GM12864 (cell line): ENCODE data around the gene LZTR1.
"Not testable (repeated sequence)": the region's sequence is repeated elsewhere in the genome, so short reads cannot be mapped to it uniquely, and the experiment has no call there.

ENCODE experiments used
- DNase-seq: peaks from one replicate; pipeline ENCODE4 v3.0.0-alpha.2; 2011; ENCODE audit warnings: low read depth
- H3K4me3 ChIP-seq: 2 replicates; pipeline ENCODE4 v1.5.1; 2011; ENCODE audit warnings: mild to moderate bottlenecking, low read depth, low read length, control low read depth
- CTCF ChIP-seq: IDR thresholded peaks from 2 replicates; pipeline ENCODE4 v1.5.1; 2011; ENCODE audit warnings: low read depth, mild to moderate bottlenecking, moderate library complexity, low read length, control low read depth, inconsistent platforms; ENCODE audit errors: missing control alignments

The LZTR1 gene

GRCh38 chr22:20970939-20971657, 11.0 kb upstream of the LZTR1 start:
- no peak for TF ChIP-seq CTCF
- H3K4me3 ChIP-seq = no peak overlapping the region
- no peak for DNase-seq

GRCh38 chr22:20972014-20972694, 9.9 kb upstream of the LZTR1 start:
- not testable (repeated sequence) for DNase-seq, H3K4me3 ChIP-seq

- no peak overlapping the region for H3K4me3 ChIP-seq
- no peak for DNase-seq
- no peak for TF ChIP-seq CTCF
Observed at GRCh38 chr22:20972933-20973577, 9.0 kb upstream of the LZTR1 start.

GRCh38 chr22:20973634-20974286, 8.3 kb upstream of the LZTR1 start:
- H3K4me3 ChIP-seq = no peak overlapping the region
- no peak for DNase-seq
- TF ChIP-seq CTCF = no peak

GRCh38 chr22:20974336-20974955, 7.7 kb upstream of the LZTR1 start:
- DNase-seq = no peak
- TF ChIP-seq CTCF = no peak

GRCh38 chr22:20975541-20976290, 6.4 kb upstream of the LZTR1 start:
- TF ChIP-seq CTCF = no peak
- DNase-seq = no peak

More at GRCh38 chr22:20974336-20974955, 7.7 kb upstream of the LZTR1 start:
- no peak overlapping the region for H3K4me3 ChIP-seq

More at GRCh38 chr22:20975541-20976290, 6.4 kb upstream of the LZTR1 start:
- no peak overlapping the region for H3K4me3 ChIP-seq
